Upper lobe of left lung (tissue), 6 donors: ENCODE results near the gene WFIKKN1. TPM values are rescaled to one million over a fixed set of nuclear protein-coding genes. Genes with fewer than 3 reads are reported as not detected.
A peak's percentile ranks its signal among the peaks of the same experiment; 100 is the strongest.

ENCODE experiments used
- ATAC-seq, 2 donors: fragments of 200-7000 bp; cut with Tn5 transposase; one replicate each; pipeline ENCODE4 v1.9.1; 2022; ENCODE audit warnings: mild to moderate bottlenecking in 2 of 2, moderate library complexity in 2 of 2; ENCODE audit not compliant: low FRiP score in 2 of 2
- DNase-seq, 2 donors: peaks; one replicate each; pipeline ENCODE4 v3.0.0-alpha.2; 2019 to 2020
- H3K27ac ChIP-seq, 4 donors: fragments of 200-600 bp; sonication (generic); one replicate each; pipeline ENCODE4 v1.5.1; 2016 to 2019
- H3K27me3 ChIP-seq, 4 donors: fragments of 200-600 bp; sonication (generic); one replicate each; pipeline ENCODE4 v1.5.1; 2017 to 2019
- H3K36me3 ChIP-seq, 4 donors: fragments of 200-600 bp; sonication (generic); one replicate each; pipeline ENCODE4 v1.5.1; 2016 to 2019
- H3K4me1 ChIP-seq, 4 donors: fragments of 200-600 bp; sonication (generic); one replicate each; pipeline ENCODE4 v1.5.1; 2018 to 2019
- H3K4me3 ChIP-seq, 4 donors: fragments of 200-600 bp; sonication (generic); one replicate each; pipeline ENCODE4 v1.5.1; 2017 to 2019; ENCODE audit warnings: mild to moderate bottlenecking in 2 of 4, moderate library complexity in 1 of 4
- H3K9me3 ChIP-seq, 4 donors: fragments of 200-600 bp; sonication (generic); one replicate each; pipeline ENCODE4 v1.5.1; 2018 to 2019
- CTCF ChIP-seq, 6 experiments: fragments of 450-650 bp in 4 of 6; fragments of 200-600 bp in 2 of 6; sonication (generic) in 2 of 6; IDR thresholded peaks; one replicate each; pipeline ENCODE4 v1.5.1; 2016 to 2019; ENCODE audit warnings: antibody characterized with exemption in 6 of 6
- EP300 ChIP-seq, 4 donors: sonication (generic); formaldehyde crosslinking; IDR thresholded peaks; one replicate each; pipeline ENCODE4 v1.5.1; 2017; ENCODE audit warnings: antibody characterized with exemption in 4 of 4, control low read depth in 2 of 4
- POLR2A ChIP-seq, 4 donors: fragments of 450-650 bp; IDR thresholded peaks; one replicate each; pipeline ENCODE4 v1.5.1; 2016 to 2017; ENCODE audit warnings: antibody characterized with exemption in 4 of 4, mild to moderate bottlenecking in 2 of 4
- POLR2AphosphoS5 ChIP-seq, 2 donors: sonication (generic); formaldehyde crosslinking; IDR thresholded peaks; one replicate each; pipeline ENCODE4 v1.5.1; 2017; ENCODE audit warnings: antibody characterized with exemption in 2 of 2
- WGBS, 2 donors: methylation state at CpG; one replicate each; pipeline ENCODE4 v1.1.5; 2017 to 2018; 5-methylcytosine and 5-hydroxymethylcytosine counted together
- total RNA-seq, 6 donors: library from RNA; depleted of rRNA in 4 of 6; stranded (reverse); fragments of >200 nt in 4 of 6; gene quantifications; one replicate each; pipeline versions ENCODE4 v1.1.0 to v1.2.1, GENCODE V29; 2016 to 2021
- donor health status: DM: no; HTN: no; CAD: no; lungs with moderate emphysema.
- donor health status: DM: no; HTN: yes; CAD: no; lungs with severe emphysema.

The WFIKKN1 gene
- total RNA-seq, 6 donors from 2014 or later = 1.7 to 16.8 (median 5.8) TPM

- Histone ChIP-seq H3K4me3 (no peak overlapping the region), H3K36me3 (peaks cover 0 to 15% (median 7%) of the 10 kb centered on the region in 4 donors), H3K4me1 (peaks cover 13 to 24% (median 20%) of the 10 kb centered on the region in 4 donors), H3K27ac (no peak overlapping the region), H3K9me3 (no peaks in the 10 kb centered on the region), H3K27me3 (no peaks in the 10 kb centered on the region)
- 0 to 14% methylated on average over 1 of the region's 10 CpGs for WGBS, 2 donors
- ATAC-seq (no peak), DNase-seq (peak; percentile 45 to 77)
- TF ChIP-seq POLR2AphosphoS5 (IDR thresholded peaks at IDR 0.05) (no peak), CTCF (IDR thresholded peaks at IDR 0.05) (peak in 2 of 6 experiments; percentile 14 to 48)
These were observed 45.4 kb upstream of the WFIKKN1 start for GRCh38 chr16:585351-585750.

- TF ChIP-seq CTCF (IDR thresholded peaks at IDR 0.05) (no peak), POLR2A (IDR thresholded peaks at IDR 0.05) (no peak)
- ATAC-seq = no peak
- peaks cover 0 to 10% (median 3%) of the 10 kb centered on the region in 4 donors for H3K36me3 ChIP-seq
- WGBS, 2 donors = 48 to 51% methylated on average over 9 to 16 of the region's 16 CpGs
- H3K27me3 ChIP-seq = no peaks in the 10 kb centered on the region
- DNase-seq = no peak
- no peak overlapping the region for H3K4me3 ChIP-seq
- no peaks in the 10 kb centered on the region for H3K9me3 ChIP-seq
- no peak overlapping the region for H3K27ac ChIP-seq
- H3K4me1 ChIP-seq = peaks cover 18 to 32% (median 27%) of the 10 kb centered on the region in 4 donors
These were observed 44.6 kb upstream of the WFIKKN1 start for GRCh38 chr16:586047-586644.

GRCh38 chr16:586645-587590 is 43.9 kb upstream of the WFIKKN1 start:
- ATAC-seq (no peak), DNase-seq (peak in 1 of 2 donors; percentile 75)
- Histone ChIP-seq H3K27me3 (no peaks in the 10 kb centered on the region), H3K36me3 (peaks cover 0 to 8% (median 2%) of the 10 kb centered on the region in 4 donors), H3K27ac (peak overlapping the region in 2 of 4 donors; percentile 13 to 95), H3K4me3 (no peak overlapping the region), H3K4me1 (peaks cover 21 to 39% (median 34%) of the 10 kb centered on the region in 4 donors), H3K9me3 (no peaks in the 10 kb centered on the region)
- TF ChIP-seq POLR2A (IDR thresholded peaks at IDR 0.05) (peak in 1 of 4 donors; percentile 10), CTCF (IDR thresholded peaks at IDR 0.05) (no peak)
- 78% methylated on average over 2 to 13 of the region's 14 CpGs for WGBS, 2 donors

- Histone ChIP-seq H3K36me3 (no peaks in the 10 kb centered on the region), H3K27ac (peak overlapping the region; percentile 95 to 98 (median 96)), H3K27me3 (no peaks in the 10 kb centered on the region), H3K4me1 (peaks cover 38 to 56% (median 51%) of the 10 kb centered on the region in 4 donors), H3K9me3 (no peaks in the 10 kb centered on the region), H3K4me3 (peak overlapping the region; percentile 46 to 96 (median 82))
- ATAC-seq (peak in 1 of 2 donors; percentile 0), DNase-seq (peak in 1 of 2 donors; percentile 47)
- WGBS, 2 donors = 1% methylated on average over 10 of the region's 21 CpGs; no CpG with 5 or more reads in 1 of the 2 donors
- TF ChIP-seq EP300 (IDR thresholded peaks at IDR 0.05) (no peak), POLR2A (IDR thresholded peaks at IDR 0.05) (no peak), CTCF (IDR thresholded peaks at IDR 0.05) (no peak), POLR2AphosphoS5 (IDR thresholded peaks at IDR 0.05) (no peak)
These were observed 42.2 kb upstream of the WFIKKN1 start for GRCh38 chr16:588639-588888.
